SK-N-SH (cell line): ENCODE results near the gene ENDOG. TPM values are rescaled to one million over a fixed set of nuclear protein-coding genes. Genes with fewer than 3 reads are reported as not detected.

Experiments used
- CTCF ChIA-PET: fragments of 300-600, 350-600 bp; formaldehyde crosslinking; extraction: SDS; loops from one replicate; lab custom pipeline; 2021; lab: Yijun Ruan, JAX
- POLR2A ChIA-PET: fragments of 350-600 bp; sonication (Branson Sonifier 250); formaldehyde crosslinking; extraction: SDS; loops from one replicate; lab custom pipeline; 2020; ENCODE audit warnings: antibody characterized with exemption, inconsistent platforms; lab: Yijun Ruan, JAX
- DNase-seq: peaks from one replicate; pipeline ENCODE4 v3.0.0; 2012
- H2AFZ ChIP-seq: fragments of 200-600 bp; sonication (generic); 2 replicates; pipeline ENCODE4 v1.8.1; 2016; ENCODE audit warnings: antibody characterized with exemption, mild to moderate bottlenecking, low read depth
- H3F3A ChIP-seq: fragments of 200-600 bp; sonication (generic); replicated peaks from 2 replicates; pipeline ENCODE3; 2016; ENCODE audit warnings: antibody characterized with exemption, mild to moderate bottlenecking; ENCODE audit not compliant: insufficient read depth
- H3K27ac ChIP-seq, 2 experiments: fragments of 200-500 bp in 1 of 2; fragments of 200-600 bp in 1 of 2; sonication (Bioruptor generic) in 1 of 2; sonication (generic), shearing (Covaris generic) in 1 of 2; 2 replicates each; pipeline versions ENCODE4 v1.5.1 to v1.6.1; 2014 to 2016; ENCODE audit warnings: low read depth in 2 of 2, inconsistent platforms in 1 of 2, low read length in 1 of 2, mild to moderate bottlenecking in 1 of 2, mixed read lengths in 1 of 2
- H3K27me3 ChIP-seq: fragments of 200-600 bp; sonication (generic), shearing (Covaris generic); 2 replicates; pipeline ENCODE4 v1.6.1; 2016; ENCODE audit warnings: mixed run types; ENCODE audit not compliant: insufficient read depth
- H3K36me3 ChIP-seq, 2 experiments: fragments of 200-500 bp in 1 of 2; fragments of 200-600 bp in 1 of 2; sonication (Bioruptor generic) in 1 of 2; sonication (generic) in 1 of 2; replicated peaks in 1 of 2; 2 replicates each; pipeline versions ENCODE3 to v1.5.1; 2014 to 2016; ENCODE audit warnings: low read length in 1 of 2, mild to moderate bottlenecking in 1 of 2; ENCODE audit not compliant: insufficient read depth in 2 of 2, control insufficient read depth in 1 of 2
- H3K4me1 ChIP-seq, 2 experiments: fragments of 200-500 bp in 1 of 2; fragments of 200-600 bp in 1 of 2; sonication (Bioruptor generic) in 1 of 2; sonication (generic), shearing (Covaris generic) in 1 of 2; 2 replicates each; pipeline versions ENCODE4 v1.5.1 to v1.6.1; 2014 to 2016; ENCODE audit warnings: low read depth in 1 of 2, low read length in 1 of 2, mixed run types in 1 of 2; ENCODE audit not compliant: insufficient read depth in 2 of 2, control insufficient read depth in 1 of 2
- H3K4me2 ChIP-seq: fragments of 200-600 bp; sonication (generic), shearing (Covaris generic); 2 replicates; pipeline ENCODE4 v1.6.1; 2017; ENCODE audit warnings: mixed run types
- H3K4me3 ChIP-seq, 2 experiments: fragments of 200-500 bp in 1 of 2; fragments of 200-600 bp in 1 of 2; sonication (Bioruptor generic) in 1 of 2; sonication (generic), shearing (Covaris generic) in 1 of 2; 2 replicates each; pipeline versions ENCODE4 v1.5.1 to v1.8.1; 2014 to 2016; ENCODE audit warnings: low read depth in 2 of 2, inconsistent platforms in 1 of 2, low read length in 1 of 2, mild to moderate bottlenecking in 1 of 2, mixed read lengths in 1 of 2, moderate library complexity in 1 of 2
- H3K79me2 ChIP-seq: fragments of 200-600 bp; sonication (generic); 2 replicates; pipeline ENCODE4 v1.8.1; 2017; ENCODE audit warnings: mild to moderate bottlenecking; ENCODE audit not compliant: insufficient read depth
- H3K9ac ChIP-seq: fragments of 200-600 bp; sonication (generic); 2 replicates; pipeline ENCODE4 v1.6.1; 2017; ENCODE audit warnings: mixed run types
- H3K9me2 ChIP-seq: fragments of 200-600 bp; sonication (generic); 2 replicates; pipeline ENCODE4 v1.6.1; 2017; ENCODE audit warnings: mixed run types
- H3K9me3 ChIP-seq: fragments of 200-600 bp; sonication (generic); 2 replicates; pipeline ENCODE4 v1.6.1; 2017; ENCODE audit warnings: mixed run types, mild to moderate bottlenecking, moderate library complexity
- H4K20me1 ChIP-seq: fragments of 200-600 bp; sonication (generic); 2 replicates; pipeline ENCODE4 v1.6.1; 2017; ENCODE audit warnings: mild to moderate bottlenecking, mixed run types; ENCODE audit not compliant: insufficient read depth
- ELF1 ChIP-seq: IDR thresholded peaks from 2 replicates; pipeline ENCODE4 v1.4.0; 2012
- EP300 ChIP-seq, 2 experiments: IDR thresholded peaks; 2 replicates each; pipeline versions ENCODE4 v1.4.0 to v1.6.1; 2012; ENCODE audit warnings: borderline replicate concordance in 1 of 2, low read depth in 1 of 2, low read length in 1 of 2
- FOSL2 ChIP-seq: IDR thresholded peaks from 2 replicates; pipeline ENCODE4 v1.4.0; 2012; ENCODE audit warnings: low read depth, mild to moderate bottlenecking, moderate library complexity, borderline replicate concordance
- FOXJ3 ChIP-seq: sonication (generic); formaldehyde crosslinking; IDR thresholded peaks from 2 replicates; pipeline ENCODE4 v1.5.1; 2020; ENCODE audit warnings: mild to moderate bottlenecking, missing genetic modification reagents
- FOXM1 ChIP-seq: IDR thresholded peaks from 2 replicates; pipeline ENCODE4 v1.4.0; 2012; ENCODE audit warnings: low read depth, mild to moderate bottlenecking
- GABPA ChIP-seq: IDR thresholded peaks from 2 replicates; pipeline ENCODE4 v1.4.0; 2012; ENCODE audit warnings: low read depth, mild to moderate bottlenecking
- GATA2 ChIP-seq: sonication (generic); formaldehyde crosslinking; IDR thresholded peaks from 2 replicates; pipeline ENCODE4 v1.5.0; 2020; ENCODE audit warnings: mild to moderate bottlenecking, missing genetic modification reagents
- JUND ChIP-seq: IDR thresholded peaks from 2 replicates; pipeline ENCODE4 v1.4.0; 2012
- MXI1 ChIP-seq: IDR thresholded peaks from 2 replicates; pipeline ENCODE4 v1.6.1; 2012; ENCODE audit warnings: mild to moderate bottlenecking, low read depth, low read length, improper control_type of control experiment
- NRF1 ChIP-seq: IDR thresholded peaks from 2 replicates; pipeline ENCODE4 v1.6.1; 2012; ENCODE audit warnings: low read depth, mild to moderate bottlenecking, low read length
- RAD21 ChIP-seq: IDR thresholded peaks from 2 replicates; pipeline ENCODE4 v1.6.1; 2012; ENCODE audit warnings: mild to moderate bottlenecking, low read length
- REST ChIP-seq: IDR thresholded peaks from 2 replicates; pipeline ENCODE4 v1.6.1; 2012; ENCODE audit warnings: mild to moderate bottlenecking, low read depth, low read length, moderate library complexity
- RFX5 ChIP-seq: IDR thresholded peaks from 2 replicates; pipeline ENCODE4 v1.6.1; 2012; ENCODE audit warnings: mild to moderate bottlenecking, improper control_type of control experiment, low read length
- TEAD4 ChIP-seq: IDR thresholded peaks from 2 replicates; pipeline ENCODE4 v1.4.0; 2012; ENCODE audit warnings: mild to moderate bottlenecking, borderline replicate concordance; ENCODE audit not compliant: insufficient read depth
- YY1 ChIP-seq: IDR thresholded peaks from 2 replicates; pipeline ENCODE4 v1.4.0; 2012; ENCODE audit warnings: low read depth, mild to moderate bottlenecking
- WGBS: methylation state at CpG from one replicate; pipeline ENCODE4 v1.1.6; 2017; ENCODE audit warnings: low lambda C conversion rate; 5-methylcytosine and 5-hydroxymethylcytosine counted together
- polyA plus RNA-seq, 3 experiments: library from polyadenylated mRNA; depleted of rRNA; stranded (reverse); fragments of >200 nt; gene quantifications; 2 replicates each; pipeline ENCODE4 v1.2.3, GENCODE V29; 2012
- TF ChIP-seq, protein P1 (sequence below): fragments of 200-600 bp; sonication (generic); IDR thresholded peaks from 2 replicates; pipeline ENCODE4 v1.6.1; 2017; ENCODE audit warnings: antibody characterized with exemption, mild to moderate bottlenecking, moderate library complexity
- TF ChIP-seq, protein P2 (sequence below): fragments of 150-350 bp; IDR thresholded peaks from 2 replicates; pipeline ENCODE4 v1.6.1; 2017; ENCODE audit warnings: antibody characterized with exemption, low read length, low read depth, borderline replicate concordance
- TF ChIP-seq, protein P3 (sequence below): IDR thresholded peaks from 2 replicates; pipeline ENCODE4 v1.4.0; 2012; ENCODE audit warnings: low read depth, borderline replicate concordance

The ENDOG gene
- polyA plus RNA-seq, 1 of the 3 experiments (the other 2 are of a cell fraction), result 26.6 TPM

- Histone ChIP-seq H2AFZ (no peak overlapping the region), H4K20me1 (no peaks in the 10 kb centered on the region), H3K9ac (no peak overlapping the region), H3K4me1 (peaks cover 0 to 8% of the 10 kb centered on the region in 2 experiments; a peak in 1 of 4 replicates), H3K27ac (no peak overlapping the region), H3K27me3 (no peaks in the 10 kb centered on the region), H3K9me3 (no peaks in the 10 kb centered on the region), H3K36me3 (peaks cover 12 to 38% of the 10 kb centered on the region in 2 experiments), H3K4me3 (no peak overlapping the region), H3K4me2 (no peak overlapping the region), H3K9me2 (no peaks in the 10 kb centered on the region), H3F3A (peaks cover 5% of the 10 kb centered on the region), H3K79me2 (peaks cover 22% of the 10 kb centered on the region)
- no peak for DNase-seq
- ChIA-PET POLR2A (no interaction called here), CTCF (interaction anchor here (1.1 kb wide), 1 partner anchor 26 kb away, joined by 3 read pairs; the partner anchor contains the start of gene ENDOG)
- WGBS, result 96% methylated on average over 7 of the region's 9 CpGs
- TF ChIP-seq GABPA (no peak), JUND (no peak), RFX5 (no peak)
Observed at GRCh38 chr9:128792134-128792533, 26.2 kb upstream of the ENDOG start.

DNA sequence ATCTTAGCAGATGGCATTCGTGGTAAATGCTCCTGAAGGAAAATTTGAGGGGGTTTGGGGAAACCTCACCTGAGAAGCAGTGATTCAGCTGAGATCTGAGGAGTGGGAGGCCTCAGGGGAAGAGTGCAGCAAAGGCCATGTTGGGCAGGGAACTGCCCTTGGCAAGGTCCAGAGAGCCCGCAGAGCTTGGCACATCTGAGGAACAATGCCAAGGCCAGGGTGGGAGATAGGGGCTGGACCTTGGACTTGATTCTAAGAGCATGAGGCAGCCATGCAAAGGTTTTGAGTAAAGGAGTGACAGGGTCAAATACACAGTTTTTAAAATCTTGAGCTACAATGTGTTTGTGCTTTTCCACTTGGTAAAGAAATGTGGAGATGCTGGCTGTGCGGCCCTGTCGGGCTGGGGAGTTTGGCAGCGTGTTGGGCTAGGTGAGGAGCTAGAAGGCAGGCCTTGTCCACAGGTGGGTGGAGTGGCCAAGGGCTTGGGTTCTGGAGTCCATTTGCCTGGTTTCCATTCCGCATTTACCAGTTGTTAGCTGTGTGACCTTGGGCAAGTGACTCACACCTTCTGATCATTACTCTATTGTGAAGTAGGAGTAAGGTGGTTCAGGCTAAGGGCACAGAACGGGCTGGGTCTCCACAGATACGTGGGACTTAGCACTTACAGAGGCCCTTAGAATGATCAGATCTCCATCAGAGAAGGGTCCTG lies 25.2 kb upstream of the ENDOG start:
- H3K9me2 ChIP-seq, result no peaks in the 10 kb centered on the region

More for the DNA sequence above, 25.2 kb upstream of the ENDOG start:
- Histone ChIP-seq H3K4me2 (no peak overlapping the region), H3K36me3 (peaks cover 22 to 40% of the 10 kb centered on the region in 2 experiments), H2AFZ (no peak overlapping the region), H4K20me1 (no peaks in the 10 kb centered on the region), H3K4me1 (peaks cover 0 to 3% of the 10 kb centered on the region in 2 experiments; a peak in 1 of 4 replicates), H3F3A (peaks cover 5% of the 10 kb centered on the region), H3K9me3 (no peaks in the 10 kb centered on the region), H3K27me3 (no peaks in the 10 kb centered on the region), H3K9ac (no peak overlapping the region), H3K79me2 (peaks cover 12% of the 10 kb centered on the region; the same call in 1 of the 2 replicates), H3K27ac (no peak overlapping the region), H3K4me3 (no peak overlapping the region)
- ChIA-PET POLR2A (interaction anchor here (0.6 kb wide), 1 partner anchor 861 kb away, joined by 5 read pairs; no protein-coding TSS in a partner anchor), CTCF (interaction anchor here (0.7 to 1.2 kb wide), 3 partner anchors 25 to 134 kb away, joined by 3 read pairs; no protein-coding TSS in a partner anchor)
- WGBS, result 87% methylated on average over 7 of the region's 8 CpGs
- no peak for DNase-seq
- TF ChIP-seq YY1 (no peak), MXI1 (no peak), NRF1 (no peak), FOXJ3 (no peak), FOXM1 (no peak), TEAD4 (no peak), GATA2 (CRISPR knock-in tag) (no peak), REST (no peak), JUND (no peak), RAD21 (no peak), ELF1 (no peak), EP300 (IDR thresholded peaks at IDR 0.05; ENCODE audit: borderline replicate concordance in 1 of 2, low read depth in 1 of 2, low read length in 1 of 2) (no peak), FOSL2 (no peak), GABPA (no peak)
- TF ChIP-seq, protein P1, sequence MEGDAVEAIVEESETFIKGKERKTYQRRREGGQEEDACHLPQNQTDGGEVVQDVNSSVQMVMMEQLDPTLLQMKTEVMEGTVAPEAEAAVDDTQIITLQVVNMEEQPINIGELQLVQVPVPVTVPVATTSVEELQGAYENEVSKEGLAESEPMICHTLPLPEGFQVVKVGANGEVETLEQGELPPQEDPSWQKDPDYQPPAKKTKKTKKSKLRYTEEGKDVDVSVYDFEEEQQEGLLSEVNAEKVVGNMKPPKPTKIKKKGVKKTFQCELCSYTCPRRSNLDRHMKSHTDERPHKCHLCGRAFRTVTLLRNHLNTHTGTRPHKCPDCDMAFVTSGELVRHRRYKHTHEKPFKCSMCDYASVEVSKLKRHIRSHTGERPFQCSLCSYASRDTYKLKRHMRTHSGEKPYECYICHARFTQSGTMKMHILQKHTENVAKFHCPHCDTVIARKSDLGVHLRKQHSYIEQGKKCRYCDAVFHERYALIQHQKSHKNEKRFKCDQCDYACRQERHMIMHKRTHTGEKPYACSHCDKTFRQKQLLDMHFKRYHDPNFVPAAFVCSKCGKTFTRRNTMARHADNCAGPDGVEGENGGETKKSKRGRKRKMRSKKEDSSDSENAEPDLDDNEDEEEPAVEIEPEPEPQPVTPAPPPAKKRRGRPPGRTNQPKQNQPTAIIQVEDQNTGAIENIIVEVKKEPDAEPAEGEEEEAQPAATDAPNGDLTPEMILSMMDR, result no peak
- TF ChIP-seq, protein P2, sequence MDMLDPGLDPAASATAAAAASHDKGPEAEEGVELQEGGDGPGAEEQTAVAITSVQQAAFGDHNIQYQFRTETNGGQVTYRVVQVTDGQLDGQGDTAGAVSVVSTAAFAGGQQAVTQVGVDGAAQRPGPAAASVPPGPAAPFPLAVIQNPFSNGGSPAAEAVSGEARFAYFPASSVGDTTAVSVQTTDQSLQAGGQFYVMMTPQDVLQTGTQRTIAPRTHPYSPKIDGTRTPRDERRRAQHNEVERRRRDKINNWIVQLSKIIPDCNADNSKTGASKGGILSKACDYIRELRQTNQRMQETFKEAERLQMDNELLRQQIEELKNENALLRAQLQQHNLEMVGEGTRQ, result no peak
- TF ChIP-seq, protein P3, sequence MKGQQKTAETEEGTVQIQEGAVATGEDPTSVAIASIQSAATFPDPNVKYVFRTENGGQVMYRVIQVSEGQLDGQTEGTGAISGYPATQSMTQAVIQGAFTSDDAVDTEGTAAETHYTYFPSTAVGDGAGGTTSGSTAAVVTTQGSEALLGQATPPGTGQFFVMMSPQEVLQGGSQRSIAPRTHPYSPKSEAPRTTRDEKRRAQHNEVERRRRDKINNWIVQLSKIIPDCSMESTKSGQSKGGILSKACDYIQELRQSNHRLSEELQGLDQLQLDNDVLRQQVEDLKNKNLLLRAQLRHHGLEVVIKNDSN, result no peak
